Peyer's patch (tissue), 4 donors: ENCODE results near the gene CLDN16.

ENCODE experiments used
- CTCF ChIP-seq, 6 experiments: fragments of 450-650 bp in 4 of 6; fragments of 200-600 bp in 2 of 6; sonication (generic) in 1 of 6; IDR thresholded peaks; one replicate each; pipeline ENCODE4 v1.5.1; 2017 to 2019; ENCODE audit warnings: antibody characterized with exemption in 6 of 6, mild to moderate bottlenecking in 3 of 6, moderate library complexity in 1 of 6
- POLR2A ChIP-seq, 2 donors: fragments of 450-650 bp; IDR thresholded peaks; one replicate each; pipeline ENCODE4 v1.5.1; 2017; ENCODE audit warnings: antibody characterized with exemption in 2 of 2, mild to moderate bottlenecking in 2 of 2, moderate library complexity in 2 of 2

- TF ChIP-seq CTCF (IDR thresholded peaks at IDR 0.05) (no peak), POLR2A (IDR thresholded peaks at IDR 0.05) (no peak)
Observed at GRCh38 chr3:190432216-190432615, 44.3 kb downstream of the CLDN16 start.
